Ectodermal cell (in vitro differentiated cells): ENCODE results near the gene NUMB.
"Not testable (repeated sequence)": the region's sequence is repeated elsewhere in the genome, so short reads cannot be mapped to it uniquely, and the experiment has no call there.

Source experiments
- H3K27ac ChIP-seq: 2 replicates; pipeline ENCODE4 v1.7.0; 2013; ENCODE audit warnings: mild to moderate bottlenecking, low read depth, low read length; ENCODE audit not compliant: insufficient read depth, poor library complexity, severe bottlenecking
- H3K27me3 ChIP-seq: 2 replicates; pipeline ENCODE4 v1.7.0; 2013; ENCODE audit warnings: mild to moderate bottlenecking, low read length; ENCODE audit not compliant: insufficient read depth, control insufficient read depth, poor library complexity, severe bottlenecking
- H3K36me3 ChIP-seq: one replicate; pipeline ENCODE4 v1.7.0; 2013; ENCODE audit warnings: low read length; ENCODE audit not compliant: control insufficient read depth, insufficient read depth
- H3K4me1 ChIP-seq: one replicate; pipeline ENCODE4 v1.7.0; 2013; ENCODE audit warnings: low read length; ENCODE audit not compliant: control insufficient read depth, insufficient read depth
- H3K4me3 ChIP-seq: 2 replicates; pipeline ENCODE4 v1.7.0; 2013; ENCODE audit warnings: low read depth, low read length, control low read depth; ENCODE audit not compliant: insufficient read depth
- H3K9me3 ChIP-seq: 2 replicates; pipeline ENCODE4 v1.7.0; 2013; ENCODE audit warnings: mild to moderate bottlenecking, low read length, moderate library complexity; ENCODE audit not compliant: control insufficient read depth
- WGBS, 2 experiments: methylation state at CpG; one replicate each; pipeline ENCODE4 v1.1.7; 2013; ENCODE audit warnings: missing lambda C conversion rate in 2 of 2; 5-methylcytosine and 5-hydroxymethylcytosine counted together

The NUMB gene

DNA sequence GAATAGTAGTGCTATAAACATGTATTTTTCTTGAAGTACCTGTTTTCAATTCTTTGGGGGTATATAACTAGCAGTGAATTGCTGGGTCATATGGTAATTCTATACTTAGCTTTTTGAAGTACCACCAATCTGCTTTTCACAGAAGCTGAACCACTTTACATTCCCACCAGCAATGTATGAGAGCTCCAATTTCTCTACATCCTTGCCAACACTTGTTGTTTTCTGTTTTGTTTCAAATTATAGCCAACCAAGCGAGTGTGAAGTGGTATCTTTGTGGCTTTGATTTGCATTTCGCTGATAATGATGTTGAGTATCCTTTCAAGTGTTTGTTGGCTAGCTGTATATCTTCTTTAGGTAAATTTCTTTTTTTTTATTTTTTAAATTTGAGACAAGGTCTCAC lies 125.3 kb downstream of the NUMB start:
- no peak overlapping the region for H3K27ac ChIP-seq
- 92 to 94% methylated on average over 2 of the region's 2 CpGs for WGBS, 2 experiments
- H3K4me1 ChIP-seq, result no peaks in the 10 kb centered on the region
- no peaks in the 10 kb centered on the region for H3K27me3 ChIP-seq
- no peaks in the 10 kb centered on the region for H3K36me3 ChIP-seq
- H3K4me3 ChIP-seq, result no peak overlapping the region
- H3K9me3 ChIP-seq, result no peaks in the 10 kb centered on the region

DNA sequence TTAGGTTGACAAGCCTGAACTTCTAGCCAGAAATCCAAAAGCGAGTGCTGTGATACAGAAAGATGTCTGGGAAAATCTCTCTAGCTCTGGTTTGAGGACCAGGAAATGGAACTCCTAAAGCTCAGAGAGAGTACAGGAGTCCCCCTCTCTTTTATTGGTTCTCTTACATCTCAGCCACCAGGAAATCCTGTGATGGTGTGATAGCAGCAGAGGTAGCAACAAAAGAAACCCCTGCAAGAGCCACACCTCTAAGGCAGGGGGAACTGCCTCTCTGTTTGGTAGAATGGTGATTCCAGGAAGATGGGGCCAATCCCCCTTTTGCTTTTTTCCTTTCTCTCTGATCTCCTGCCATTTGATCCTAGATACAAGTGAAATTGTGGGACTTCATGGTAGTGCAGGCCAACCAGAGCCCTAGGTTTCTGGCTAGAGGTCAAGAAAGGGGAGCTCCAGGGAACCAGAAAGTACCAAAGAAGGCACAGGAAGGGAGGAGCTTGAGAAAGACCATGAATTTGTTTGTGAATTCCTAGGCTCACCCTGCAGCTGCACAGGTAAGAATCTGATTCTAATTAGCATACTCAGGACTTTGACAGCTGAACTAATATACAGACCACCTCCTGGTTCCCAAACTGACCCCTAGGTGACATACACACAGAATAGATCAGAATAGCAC lies 132.6 kb downstream of the NUMB start:
- no peaks in the 10 kb centered on the region for H3K27me3 ChIP-seq
- no peaks in the 10 kb centered on the region for H3K36me3 ChIP-seq
- no peak overlapping the region for H3K4me3 ChIP-seq
- WGBS, 2 experiments, result 92 to 93% methylated on average over 1 of the region's 1 CpG
- H3K9me3 ChIP-seq, result no peaks in the 10 kb centered on the region
- H3K4me1 ChIP-seq, result peaks cover 6% of the 10 kb centered on the region
- no peak overlapping the region for H3K27ac ChIP-seq

- Histone ChIP-seq H3K4me1 (peaks cover 6% of the 10 kb centered on the region), H3K9me3 (no peaks in the 10 kb centered on the region), H3K27ac (no peak overlapping the region), H3K4me3 (no peak overlapping the region), H3K36me3 (no peaks in the 10 kb centered on the region), H3K27me3 (no peaks in the 10 kb centered on the region)
- WGBS, 2 experiments, result 92 to 97% methylated on average over 1 of the region's 1 CpG
These were observed 133.3 kb downstream of the NUMB start for GRCh38 chr14:73325063-73325462.

GRCh38 chr14:73324533-73324932 lies 133.8 kb downstream of the NUMB start:
- H3K36me3 ChIP-seq, result no peaks in the 10 kb centered on the region
- 86% methylated on average over 1 of the region's 1 CpG; no CpG with 5 or more reads in 1 of the 2 experiments for WGBS, 2 experiments
- no peak overlapping the region for H3K4me3 ChIP-seq
- H3K4me1 ChIP-seq, result peaks cover 6% of the 10 kb centered on the region
- no peak overlapping the region for H3K27ac ChIP-seq
- no peaks in the 10 kb centered on the region for H3K27me3 ChIP-seq
- H3K9me3 ChIP-seq, result no peaks in the 10 kb centered on the region

GRCh38 chr14:73323896-73324399 lies 134.4 kb downstream of the NUMB start:
- Histone ChIP-seq H3K4me3 (no peak overlapping the region), H3K27me3 (no peaks in the 10 kb centered on the region), H3K4me1 (peaks cover 6% of the 10 kb centered on the region), H3K36me3 (no peaks in the 10 kb centered on the region), H3K27ac (no peak overlapping the region), H3K9me3 (no peaks in the 10 kb centered on the region)
- WGBS, 2 experiments, result 49 to 51% methylated on average over 3 of the region's 3 CpGs

DNA sequence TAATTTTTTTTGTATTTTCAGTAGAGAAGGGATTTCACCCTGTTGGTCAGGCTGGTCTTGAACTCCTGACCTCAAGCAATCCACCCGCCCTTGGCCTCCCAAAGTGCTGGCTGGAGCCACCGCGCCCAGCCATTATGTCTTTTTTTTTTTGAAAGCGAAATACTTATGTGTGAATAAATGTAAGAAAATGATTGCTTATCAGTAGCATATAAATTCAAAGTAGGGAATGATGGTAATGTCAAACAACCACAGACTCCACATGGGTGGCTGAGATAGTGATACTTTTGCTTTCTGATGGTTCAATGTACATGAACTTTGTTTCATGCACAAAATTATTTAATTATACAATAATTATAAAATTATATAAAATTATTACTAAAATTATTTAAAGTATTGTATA lies 145.2 kb downstream of the NUMB start:
- no peaks in the 10 kb centered on the region for H3K9me3 ChIP-seq
- no peaks in the 10 kb centered on the region for H3K27me3 ChIP-seq
- no peaks in the 10 kb centered on the region for H3K36me3 ChIP-seq
- no peaks in the 10 kb centered on the region for H3K4me1 ChIP-seq
- WGBS, 2 experiments, result 93 to 100% methylated on average over 4 of the region's 4 CpGs
- no peak overlapping the region for H3K27ac ChIP-seq
- no peak overlapping the region for H3K4me3 ChIP-seq

DNA sequence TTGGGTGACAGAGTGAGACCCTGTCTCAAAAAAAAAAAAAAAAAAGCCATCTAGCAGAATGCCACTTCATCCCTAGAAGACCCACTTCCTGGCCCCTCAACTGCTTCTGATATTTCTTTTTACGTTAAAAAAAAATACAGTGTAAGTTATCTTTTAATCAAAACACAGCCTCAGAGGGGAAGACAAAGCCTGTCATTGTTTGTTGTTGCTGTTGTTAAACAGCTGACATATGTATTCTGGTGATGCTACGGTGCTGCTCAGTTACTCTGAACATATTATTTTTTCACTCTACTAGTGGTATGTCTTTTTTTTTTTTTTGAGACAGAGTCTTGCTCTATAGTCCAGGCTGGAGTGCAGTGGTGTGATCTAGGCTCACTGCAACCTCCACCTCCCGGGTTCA lies 145.7 kb downstream of the NUMB start:
- 94 to 98% methylated on average over 1 to 3 of the region's 3 CpGs for WGBS, 2 experiments
- Histone ChIP-seq H3K36me3 (no peaks in the 10 kb centered on the region), H3K9me3 (no peaks in the 10 kb centered on the region), H3K4me1 (no peaks in the 10 kb centered on the region), H3K27ac (no peak overlapping the region), H3K4me3 (no peak overlapping the region), H3K27me3 (no peaks in the 10 kb centered on the region)

DNA sequence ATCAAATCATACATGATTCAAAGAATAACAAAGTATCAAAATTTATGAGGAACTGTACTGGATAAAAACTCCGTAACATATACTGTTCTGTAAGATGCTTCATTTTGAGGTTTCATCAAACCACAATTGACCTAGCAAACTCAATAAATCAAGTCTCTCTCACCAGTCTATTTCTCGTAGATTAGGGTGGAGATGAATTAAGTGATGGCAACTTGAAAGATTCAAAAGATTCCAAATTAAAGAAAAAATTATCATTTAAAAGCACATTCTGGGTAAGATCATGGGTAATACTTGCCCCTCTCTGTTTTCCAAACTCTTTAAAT lies 146.7 kb downstream of the NUMB start:
- WGBS, 2 experiments, result 100% methylated on average over 1 of the region's 2 CpGs
- Histone ChIP-seq H3K4me1 (no peaks in the 10 kb centered on the region), H3K27ac (no peak overlapping the region), H3K27me3 (no peaks in the 10 kb centered on the region), H3K9me3 (no peaks in the 10 kb centered on the region), H3K36me3 (no peaks in the 10 kb centered on the region), H3K4me3 (no peak overlapping the region)

DNA sequence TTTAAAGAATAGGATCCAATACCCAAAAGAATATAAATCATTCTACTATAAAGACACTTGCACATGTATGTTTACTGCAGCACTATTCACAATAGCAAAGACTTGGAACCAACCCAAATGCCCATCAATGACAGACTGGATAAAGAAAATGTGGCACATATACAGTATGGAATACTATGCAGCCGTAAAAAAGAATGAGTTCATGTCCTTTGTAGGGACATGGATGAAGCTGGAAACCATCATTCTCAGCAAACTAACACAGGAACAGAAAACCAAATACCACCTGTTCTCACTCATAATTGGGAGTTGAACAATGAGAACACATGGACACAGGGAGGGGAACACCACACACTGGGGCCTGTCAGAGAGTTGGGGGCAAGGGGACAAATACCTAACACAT lies 149.1 kb downstream of the NUMB start:
- H3K36me3 ChIP-seq, H3K27ac ChIP-seq, H3K9me3 ChIP-seq, H3K27me3 ChIP-seq, H3K4me3 ChIP-seq, H3K4me1 ChIP-seq: not testable (repeated sequence)
- 100% methylated on average over 1 of the region's 1 CpG; no CpG with 5 or more reads in 1 of the 2 experiments for WGBS, 2 experiments

DNA sequence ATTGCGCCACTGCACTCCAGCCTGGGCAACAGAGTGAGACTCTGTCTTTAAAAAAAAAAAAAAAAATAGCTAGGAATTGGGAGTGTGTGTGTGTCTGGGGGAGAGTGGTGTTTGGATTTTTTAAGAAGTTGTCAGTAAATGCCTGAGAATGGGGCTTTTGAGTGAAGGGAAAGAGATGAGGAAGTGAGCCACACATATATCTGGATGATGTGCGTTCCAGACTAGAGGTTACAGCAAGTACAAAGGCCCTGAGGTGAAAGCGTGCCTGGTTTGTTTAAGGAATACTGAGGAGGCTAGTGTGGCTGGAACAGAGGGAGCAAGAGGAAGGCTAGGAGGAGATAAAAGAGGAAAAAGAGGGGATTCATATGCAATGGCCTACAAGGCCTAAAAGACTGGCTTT lies 151.1 kb downstream of the NUMB start:
- Histone ChIP-seq H3K4me1 (no peaks in the 10 kb centered on the region), H3K9me3 (no peaks in the 10 kb centered on the region), H3K27me3 (no peaks in the 10 kb centered on the region), H3K27ac (no peak overlapping the region), H3K36me3 (no peaks in the 10 kb centered on the region), H3K4me3 (no peak overlapping the region)
- WGBS, 2 experiments, result 94 to 96% methylated on average over 3 of the region's 3 CpGs

- no peaks in the 10 kb centered on the region for H3K27me3 ChIP-seq
- no peaks in the 10 kb centered on the region for H3K4me1 ChIP-seq
- no peaks in the 10 kb centered on the region for H3K9me3 ChIP-seq
- no peaks in the 10 kb centered on the region for H3K36me3 ChIP-seq
- 76 to 83% methylated on average over 3 of the region's 3 CpGs for WGBS, 2 experiments
- H3K27ac ChIP-seq, result no peak overlapping the region
- no peak overlapping the region for H3K4me3 ChIP-seq
These were observed 152.8 kb downstream of the NUMB start for GRCh38 chr14:73305499-73305898.
